ENCODE measurements around the gene TNRC18.
"Not testable (repeated sequence)": the region's sequence is repeated elsewhere in the genome, so short reads cannot be mapped to it uniquely, and the experiment has no call there.

Gene TNRC18

GRCh38 chr7:5330288-5330687 lies 93.3 kb downstream of the TNRC18 start:
- Histone ChIP-seq H3K27me3 (ENCODE audit: control insufficient read depth, insufficient read depth, low read length) (no peaks in the 10 kb centered on the region), H3K4me3 (ENCODE audit: low read depth, low read length) (no peak overlapping the region), H3K9ac (ENCODE audit: low read depth, low read length) (no peak overlapping the region), H3K36me3 (ENCODE audit: control insufficient read depth, insufficient read depth, low read length) (no peaks in the 10 kb centered on the region), H3K4me1 (ENCODE audit: control insufficient read depth, insufficient read depth, low read length) (no peaks in the 10 kb centered on the region), H3K9me3 (ENCODE audit: control insufficient read depth, insufficient read depth, low read length) (no peaks in the 10 kb centered on the region)

DNA sequence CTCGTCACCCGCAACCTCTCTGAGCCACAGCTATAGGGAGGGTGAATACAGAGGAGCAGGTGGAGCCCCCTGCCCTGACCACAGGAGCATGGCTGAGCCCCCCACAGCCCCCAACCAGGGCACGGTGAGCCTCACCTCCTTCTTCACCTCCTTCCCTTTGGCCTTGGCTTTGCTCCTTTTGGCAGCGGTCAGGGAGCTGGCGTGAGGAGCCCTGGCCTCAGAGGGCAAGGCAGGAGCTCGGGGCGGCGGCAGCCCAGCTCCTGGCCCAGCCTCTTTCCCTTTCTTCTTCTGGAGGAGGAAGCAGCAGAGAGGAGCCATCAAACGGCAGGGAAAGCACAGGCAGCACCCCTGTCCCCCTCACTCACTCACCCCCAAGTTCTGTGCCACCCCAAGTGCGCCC lies 98.7 kb downstream of the TNRC18 start:
- Histone ChIP-seq H3K9ac (ENCODE audit: low read depth, low read length) (no peak overlapping the region), H3K4me1 (ENCODE audit: control insufficient read depth, insufficient read depth, low read length) (no peaks in the 10 kb centered on the region), H3K4me3 (ENCODE audit: low read depth, low read length) (no peak overlapping the region), H3K36me3 (ENCODE audit: control insufficient read depth, insufficient read depth, low read length) (no peaks in the 10 kb centered on the region), H3K27me3 (ENCODE audit: control insufficient read depth, insufficient read depth, low read length) (no peaks in the 10 kb centered on the region), H3K9me3 (ENCODE audit: control insufficient read depth, insufficient read depth, low read length) (no peaks in the 10 kb centered on the region)

- H3K9ac ChIP-seq (ENCODE audit: low read depth, low read length); H3K27me3 ChIP-seq (ENCODE audit: control insufficient read depth, insufficient read depth, low read length); H3K4me1 ChIP-seq (ENCODE audit: control insufficient read depth, insufficient read depth, low read length); H3K36me3 ChIP-seq (ENCODE audit: control insufficient read depth, insufficient read depth, low read length); H3K9me3 ChIP-seq (ENCODE audit: control insufficient read depth, insufficient read depth, low read length); H3K4me3 ChIP-seq (ENCODE audit: low read depth, low read length): not testable (repeated sequence)
These were observed 99.5 kb downstream of the TNRC18 start for GRCh38 chr7:5323800-5324781.

- Histone ChIP-seq H3K9me3 (ENCODE audit: control insufficient read depth, insufficient read depth, low read length) (no peaks in the 10 kb centered on the region), H3K4me1 (ENCODE audit: control insufficient read depth, insufficient read depth, low read length) (no peaks in the 10 kb centered on the region), H3K4me3 (ENCODE audit: low read depth, low read length) (no peak overlapping the region), H3K27me3 (ENCODE audit: control insufficient read depth, insufficient read depth, low read length) (no peaks in the 10 kb centered on the region), H3K36me3 (ENCODE audit: control insufficient read depth, insufficient read depth, low read length) (no peaks in the 10 kb centered on the region), H3K9ac (ENCODE audit: low read depth, low read length) (no peak overlapping the region)
These were observed 100.8 kb downstream of the TNRC18 start for GRCh38 chr7:5322621-5323410.

DNA sequence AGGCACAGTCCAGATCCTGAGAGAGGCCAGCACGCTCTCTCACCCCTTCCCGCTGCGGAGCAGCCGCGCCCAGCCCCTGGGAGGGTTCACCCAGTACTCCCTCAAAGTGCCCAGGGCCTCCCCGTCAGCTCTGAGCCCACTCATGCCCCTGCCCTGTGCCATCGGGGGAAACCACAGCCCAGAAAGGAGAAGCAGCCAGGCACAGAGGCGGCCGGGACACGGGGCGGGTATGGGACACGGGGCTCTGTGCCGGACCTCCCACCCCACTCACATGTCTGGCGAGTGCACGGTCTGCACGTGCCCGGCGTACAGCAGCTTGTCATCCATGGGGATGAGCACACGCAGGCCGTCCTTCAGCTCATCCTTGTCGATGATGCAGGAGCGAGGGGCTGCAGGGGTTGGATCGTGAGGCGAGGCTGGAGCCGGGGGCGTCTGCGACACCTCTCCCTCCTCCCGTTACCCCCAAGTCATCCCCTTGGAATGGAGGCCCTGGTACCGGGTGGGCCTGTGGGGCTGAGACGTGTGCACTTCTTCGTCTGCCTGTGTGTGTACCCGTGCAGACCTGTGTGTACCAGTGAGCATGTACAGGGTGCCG lies 102.7 kb downstream of the TNRC18 start:
- Histone ChIP-seq H3K4me3 (ENCODE audit: low read depth, low read length) (no peak overlapping the region), H3K27me3 (ENCODE audit: control insufficient read depth, insufficient read depth, low read length) (no peaks in the 10 kb centered on the region), H3K36me3 (ENCODE audit: control insufficient read depth, insufficient read depth, low read length) (no peaks in the 10 kb centered on the region), H3K9me3 (ENCODE audit: control insufficient read depth, insufficient read depth, low read length) (no peaks in the 10 kb centered on the region), H3K4me1 (ENCODE audit: control insufficient read depth, insufficient read depth, low read length) (no peaks in the 10 kb centered on the region), H3K9ac (ENCODE audit: low read depth, low read length) (no peak overlapping the region)

DNA sequence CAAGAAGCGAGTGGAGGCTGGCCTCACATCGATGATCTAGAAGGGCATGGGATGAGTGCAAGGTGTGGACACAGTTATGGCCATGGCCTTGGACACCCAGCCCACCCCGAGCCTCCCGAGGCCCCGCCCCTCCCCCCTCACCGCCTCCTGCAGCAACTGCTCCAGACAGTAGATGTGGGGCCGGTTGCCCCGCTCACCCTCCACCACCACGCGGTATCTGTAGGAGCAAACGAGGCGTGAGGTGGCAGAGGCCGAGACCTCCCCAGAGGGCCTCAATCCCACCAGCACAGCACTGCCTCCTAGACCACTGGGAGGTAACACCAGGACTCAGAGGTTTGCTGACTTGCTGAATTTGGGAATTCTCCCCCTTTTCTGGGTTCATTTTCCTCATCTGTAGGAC lies 103.2 kb downstream of the TNRC18 start:
- Histone ChIP-seq H3K9ac (ENCODE audit: low read depth, low read length) (no peak overlapping the region), H3K4me1 (ENCODE audit: control insufficient read depth, insufficient read depth, low read length) (no peaks in the 10 kb centered on the region), H3K36me3 (ENCODE audit: control insufficient read depth, insufficient read depth, low read length) (no peaks in the 10 kb centered on the region), H3K9me3 (ENCODE audit: control insufficient read depth, insufficient read depth, low read length) (no peaks in the 10 kb centered on the region), H3K27me3 (ENCODE audit: control insufficient read depth, insufficient read depth, low read length) (no peaks in the 10 kb centered on the region), H3K4me3 (ENCODE audit: low read depth, low read length) (no peak overlapping the region)

DNA sequence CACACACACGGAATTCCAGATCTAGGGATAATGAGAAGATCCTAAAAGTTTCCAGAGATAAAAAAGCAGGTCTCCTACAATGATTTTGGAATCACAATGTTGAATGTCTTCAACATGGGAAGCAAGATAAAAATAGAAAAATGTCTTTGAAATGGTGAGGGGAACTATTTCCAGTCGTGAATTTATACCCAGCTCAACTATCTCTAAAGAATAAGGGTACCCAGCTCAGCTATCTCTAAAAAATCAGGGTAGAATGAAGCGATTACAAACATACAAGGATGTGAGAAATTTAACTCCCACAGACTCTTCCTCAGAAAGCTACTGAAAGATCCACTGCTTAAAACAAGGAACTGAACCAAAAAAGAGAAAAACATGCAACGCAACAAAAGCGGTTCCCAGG lies 105.0 kb downstream of the TNRC18 start:
- not testable (repeated sequence) for H3K9me3 ChIP-seq (ENCODE audit: control insufficient read depth, insufficient read depth, low read length); H3K9ac ChIP-seq (ENCODE audit: low read depth, low read length); H3K4me3 ChIP-seq (ENCODE audit: low read depth, low read length); H3K4me1 ChIP-seq (ENCODE audit: control insufficient read depth, insufficient read depth, low read length); H3K36me3 ChIP-seq (ENCODE audit: control insufficient read depth, insufficient read depth, low read length); H3K27me3 ChIP-seq (ENCODE audit: control insufficient read depth, insufficient read depth, low read length)

DNA sequence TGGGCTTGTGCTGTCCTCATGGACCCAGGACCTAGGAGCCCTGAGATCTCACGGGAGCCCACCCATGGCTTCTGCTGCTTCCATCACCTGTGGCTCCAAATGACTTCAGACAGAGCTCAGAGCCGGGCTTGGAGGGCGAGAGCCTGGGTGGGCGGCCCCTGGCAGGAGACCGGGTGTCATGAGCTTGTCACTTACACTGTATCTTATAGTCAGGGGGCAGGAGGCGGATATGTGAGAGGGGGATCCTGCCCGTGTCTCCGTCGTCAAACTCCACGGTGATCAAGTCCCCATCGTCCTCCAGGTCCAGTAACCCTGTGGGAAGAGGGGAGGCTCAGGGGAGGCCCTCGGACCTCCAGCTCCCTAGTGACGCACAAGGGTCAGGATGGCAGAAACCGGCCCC lies 107.9 kb downstream of the TNRC18 start:
- H3K36me3 ChIP-seq (ENCODE audit: control insufficient read depth, insufficient read depth, low read length), result peaks cover 2% of the 10 kb centered on the region

GRCh38 chr7:5314864-5315263 lies 108.8 kb downstream of the TNRC18 start:
- H3K4me1 ChIP-seq (ENCODE audit: control insufficient read depth, insufficient read depth, low read length), result no peaks in the 10 kb centered on the region
- H3K4me3 ChIP-seq (ENCODE audit: low read depth, low read length), result no peak overlapping the region
- H3K9me3 ChIP-seq (ENCODE audit: control insufficient read depth, insufficient read depth, low read length), result no peaks in the 10 kb centered on the region
- no peak overlapping the region for H3K9ac ChIP-seq (ENCODE audit: low read depth, low read length)
- no peaks in the 10 kb centered on the region for H3K27me3 ChIP-seq (ENCODE audit: control insufficient read depth, insufficient read depth, low read length)
- peaks cover 2% of the 10 kb centered on the region for H3K36me3 ChIP-seq (ENCODE audit: control insufficient read depth, insufficient read depth, low read length)

More for the DNA sequence above, 107.9 kb downstream of the TNRC18 start:
- no peak overlapping the region for H3K4me3 ChIP-seq (ENCODE audit: low read depth, low read length)
- H3K27me3 ChIP-seq (ENCODE audit: control insufficient read depth, insufficient read depth, low read length), result no peaks in the 10 kb centered on the region
- H3K9me3 ChIP-seq (ENCODE audit: control insufficient read depth, insufficient read depth, low read length), result no peaks in the 10 kb centered on the region
- no peaks in the 10 kb centered on the region for H3K4me1 ChIP-seq (ENCODE audit: control insufficient read depth, insufficient read depth, low read length)
- H3K9ac ChIP-seq (ENCODE audit: low read depth, low read length), result no peak overlapping the region

GRCh38 chr7:5313076-5313885 lies 110.4 kb downstream of the TNRC18 start:
- H3K9ac ChIP-seq (ENCODE audit: low read depth, low read length); H3K4me1 ChIP-seq (ENCODE audit: control insufficient read depth, insufficient read depth, low read length); H3K36me3 ChIP-seq (ENCODE audit: control insufficient read depth, insufficient read depth, low read length); H3K4me3 ChIP-seq (ENCODE audit: low read depth, low read length); H3K27me3 ChIP-seq (ENCODE audit: control insufficient read depth, insufficient read depth, low read length); H3K9me3 ChIP-seq (ENCODE audit: control insufficient read depth, insufficient read depth, low read length): not testable (repeated sequence)

All from iPS-15b (cell line).